ENCODE measurements around the gene TMEM117.
A peak's percentile ranks its signal among the peaks of the same experiment; 100 is the strongest.

GRCh38 chr12:44015333-44015941 is 179.6 kb downstream of the TMEM117 start:
- TF ChIP-seq, protein P1, sequence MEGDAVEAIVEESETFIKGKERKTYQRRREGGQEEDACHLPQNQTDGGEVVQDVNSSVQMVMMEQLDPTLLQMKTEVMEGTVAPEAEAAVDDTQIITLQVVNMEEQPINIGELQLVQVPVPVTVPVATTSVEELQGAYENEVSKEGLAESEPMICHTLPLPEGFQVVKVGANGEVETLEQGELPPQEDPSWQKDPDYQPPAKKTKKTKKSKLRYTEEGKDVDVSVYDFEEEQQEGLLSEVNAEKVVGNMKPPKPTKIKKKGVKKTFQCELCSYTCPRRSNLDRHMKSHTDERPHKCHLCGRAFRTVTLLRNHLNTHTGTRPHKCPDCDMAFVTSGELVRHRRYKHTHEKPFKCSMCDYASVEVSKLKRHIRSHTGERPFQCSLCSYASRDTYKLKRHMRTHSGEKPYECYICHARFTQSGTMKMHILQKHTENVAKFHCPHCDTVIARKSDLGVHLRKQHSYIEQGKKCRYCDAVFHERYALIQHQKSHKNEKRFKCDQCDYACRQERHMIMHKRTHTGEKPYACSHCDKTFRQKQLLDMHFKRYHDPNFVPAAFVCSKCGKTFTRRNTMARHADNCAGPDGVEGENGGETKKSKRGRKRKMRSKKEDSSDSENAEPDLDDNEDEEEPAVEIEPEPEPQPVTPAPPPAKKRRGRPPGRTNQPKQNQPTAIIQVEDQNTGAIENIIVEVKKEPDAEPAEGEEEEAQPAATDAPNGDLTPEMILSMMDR (IDR thresholded peaks at IDR 0.05; ENCODE audit: low read depth, low read length): peak; percentile 72
- no peak for TF ChIP-seq EZH2phosphoT487 (IDR thresholded peaks at IDR 0.05; ENCODE audit: low read depth)
